SK-N-SH (cell line): ENCODE results near the gene MEIS2. TPM values are rescaled to one million over a fixed set of nuclear protein-coding genes. Genes with fewer than 3 reads are reported as not detected.

Experiments
- CTCF ChIA-PET: fragments of 300-600, 350-600 bp; formaldehyde crosslinking; extraction: SDS; loops from one replicate; lab custom pipeline; 2021; lab: Yijun Ruan, JAX
- POLR2A ChIA-PET: fragments of 350-600 bp; sonication (Branson Sonifier 250); formaldehyde crosslinking; extraction: SDS; loops from one replicate; lab custom pipeline; 2020; ENCODE audit warnings: antibody characterized with exemption, inconsistent platforms; lab: Yijun Ruan, JAX
- DNase-seq: peaks from one replicate; pipeline ENCODE4 v3.0.0; 2012
- H2AFZ ChIP-seq: fragments of 200-600 bp; sonication (generic); 2 replicates; pipeline ENCODE4 v1.8.1; 2016; ENCODE audit warnings: antibody characterized with exemption, mild to moderate bottlenecking, low read depth
- H3F3A ChIP-seq: fragments of 200-600 bp; sonication (generic); replicated peaks from 2 replicates; pipeline ENCODE3; 2016; ENCODE audit warnings: antibody characterized with exemption, mild to moderate bottlenecking; ENCODE audit not compliant: insufficient read depth
- H3K27ac ChIP-seq, 2 experiments: fragments of 200-500 bp in 1 of 2; fragments of 200-600 bp in 1 of 2; sonication (Bioruptor generic) in 1 of 2; sonication (generic), shearing (Covaris generic) in 1 of 2; 2 replicates each; pipeline versions ENCODE4 v1.5.1 to v1.6.1; 2014 to 2016; ENCODE audit warnings: low read depth in 2 of 2, inconsistent platforms in 1 of 2, low read length in 1 of 2, mild to moderate bottlenecking in 1 of 2, mixed read lengths in 1 of 2
- H3K27me3 ChIP-seq: fragments of 200-600 bp; sonication (generic), shearing (Covaris generic); 2 replicates; pipeline ENCODE4 v1.6.1; 2016; ENCODE audit warnings: mixed run types; ENCODE audit not compliant: insufficient read depth
- H3K36me3 ChIP-seq, 2 experiments: fragments of 200-500 bp in 1 of 2; fragments of 200-600 bp in 1 of 2; sonication (Bioruptor generic) in 1 of 2; sonication (generic) in 1 of 2; replicated peaks in 1 of 2; 2 replicates each; pipeline versions ENCODE3 to v1.5.1; 2014 to 2016; ENCODE audit warnings: low read length in 1 of 2, mild to moderate bottlenecking in 1 of 2; ENCODE audit not compliant: insufficient read depth in 2 of 2, control insufficient read depth in 1 of 2
- H3K4me1 ChIP-seq, 2 experiments: fragments of 200-500 bp in 1 of 2; fragments of 200-600 bp in 1 of 2; sonication (Bioruptor generic) in 1 of 2; sonication (generic), shearing (Covaris generic) in 1 of 2; 2 replicates each; pipeline versions ENCODE4 v1.5.1 to v1.6.1; 2014 to 2016; ENCODE audit warnings: low read depth in 1 of 2, low read length in 1 of 2, mixed run types in 1 of 2; ENCODE audit not compliant: insufficient read depth in 2 of 2, control insufficient read depth in 1 of 2
- H3K4me2 ChIP-seq: fragments of 200-600 bp; sonication (generic), shearing (Covaris generic); 2 replicates; pipeline ENCODE4 v1.6.1; 2017; ENCODE audit warnings: mixed run types
- H3K4me3 ChIP-seq, 2 experiments: fragments of 200-500 bp in 1 of 2; fragments of 200-600 bp in 1 of 2; sonication (Bioruptor generic) in 1 of 2; sonication (generic), shearing (Covaris generic) in 1 of 2; 2 replicates each; pipeline versions ENCODE4 v1.5.1 to v1.8.1; 2014 to 2016; ENCODE audit warnings: low read depth in 2 of 2, inconsistent platforms in 1 of 2, low read length in 1 of 2, mild to moderate bottlenecking in 1 of 2, mixed read lengths in 1 of 2, moderate library complexity in 1 of 2
- H3K79me2 ChIP-seq: fragments of 200-600 bp; sonication (generic); 2 replicates; pipeline ENCODE4 v1.8.1; 2017; ENCODE audit warnings: mild to moderate bottlenecking; ENCODE audit not compliant: insufficient read depth
- H3K9ac ChIP-seq: fragments of 200-600 bp; sonication (generic); 2 replicates; pipeline ENCODE4 v1.6.1; 2017; ENCODE audit warnings: mixed run types
- H3K9me2 ChIP-seq: fragments of 200-600 bp; sonication (generic); 2 replicates; pipeline ENCODE4 v1.6.1; 2017; ENCODE audit warnings: mixed run types
- H3K9me3 ChIP-seq: fragments of 200-600 bp; sonication (generic); 2 replicates; pipeline ENCODE4 v1.6.1; 2017; ENCODE audit warnings: mixed run types, mild to moderate bottlenecking, moderate library complexity
- H4K20me1 ChIP-seq: fragments of 200-600 bp; sonication (generic); 2 replicates; pipeline ENCODE4 v1.6.1; 2017; ENCODE audit warnings: mild to moderate bottlenecking, mixed run types; ENCODE audit not compliant: insufficient read depth
- CHD2 ChIP-seq: fragments of 150-350 bp; IDR thresholded peaks from 2 replicates; pipeline ENCODE4 v1.6.1; 2018; ENCODE audit warnings: low read length; ENCODE audit not compliant: partially characterized antibody
- EZH2phosphoT487 ChIP-seq: fragments of 200-600 bp; sonication (generic); IDR thresholded peaks from 2 replicates; pipeline ENCODE4 v1.6.1; 2017; ENCODE audit warnings: low read depth, mixed run types, mild to moderate bottlenecking, antibody characterized with exemption, moderate library complexity, borderline replicate concordance
- FOSL2 ChIP-seq: IDR thresholded peaks from 2 replicates; pipeline ENCODE4 v1.4.0; 2012; ENCODE audit warnings: low read depth, mild to moderate bottlenecking, moderate library complexity, borderline replicate concordance
- RAD21 ChIP-seq: IDR thresholded peaks from 2 replicates; pipeline ENCODE4 v1.6.1; 2012; ENCODE audit warnings: mild to moderate bottlenecking, low read length
- RCOR1 ChIP-seq: fragments of 150-350 bp; IDR thresholded peaks from 2 replicates; pipeline ENCODE4 v1.6.1; 2017; ENCODE audit warnings: antibody characterized with exemption, low read length
- SIN3A ChIP-seq: IDR thresholded peaks from 2 replicates; pipeline ENCODE4 v1.6.1; 2012; ENCODE audit warnings: low read depth, mild to moderate bottlenecking, low read length, moderate library complexity, borderline replicate concordance
- WGBS: methylation state at CpG from one replicate; pipeline ENCODE4 v1.1.6; 2017; ENCODE audit warnings: low lambda C conversion rate; 5-methylcytosine and 5-hydroxymethylcytosine counted together
- polyA plus RNA-seq, 3 experiments: library from polyadenylated mRNA; depleted of rRNA; stranded (reverse); fragments of >200 nt; gene quantifications; 2 replicates each; pipeline ENCODE4 v1.2.3, GENCODE V29; 2012
- TF ChIP-seq, protein P1 (sequence below): fragments of 150-350 bp; IDR thresholded peaks from 2 replicates; pipeline ENCODE4 v1.6.1; 2016; ENCODE audit warnings: mild to moderate bottlenecking, low read depth, low read length
- TF ChIP-seq, protein P2 (sequence below): IDR thresholded peaks from 2 replicates; pipeline ENCODE4 v1.4.0; 2012; ENCODE audit warnings: low read depth
- TF ChIP-seq, protein P3 (sequence below): IDR thresholded peaks from 2 replicates; pipeline ENCODE4 v1.6.1; 2012; ENCODE audit warnings: mild to moderate bottlenecking, low read depth, low read length, moderate library complexity
- TF ChIP-seq, protein P4 (sequence below): IDR thresholded peaks from 2 replicates; pipeline ENCODE4 v1.4.0; 2012; ENCODE audit warnings: low read depth, borderline replicate concordance
- TF ChIP-seq, protein P5 (sequence below): IDR thresholded peaks from 2 replicates; pipeline ENCODE4 v1.4.0; 2012; ENCODE audit warnings: low read depth, borderline replicate concordance
- TF ChIP-seq, protein P6 (sequence below): fragments of 200-600 bp; sonication (generic); IDR thresholded peaks from 2 replicates; pipeline ENCODE4 v1.6.1; 2017; ENCODE audit warnings: antibody characterized with exemption, mild to moderate bottlenecking, moderate library complexity

MEIS2 gene
- polyA plus RNA-seq, 1 of the 3 experiments (the other 2 are of a cell fraction) = 146 TPM

DNA sequence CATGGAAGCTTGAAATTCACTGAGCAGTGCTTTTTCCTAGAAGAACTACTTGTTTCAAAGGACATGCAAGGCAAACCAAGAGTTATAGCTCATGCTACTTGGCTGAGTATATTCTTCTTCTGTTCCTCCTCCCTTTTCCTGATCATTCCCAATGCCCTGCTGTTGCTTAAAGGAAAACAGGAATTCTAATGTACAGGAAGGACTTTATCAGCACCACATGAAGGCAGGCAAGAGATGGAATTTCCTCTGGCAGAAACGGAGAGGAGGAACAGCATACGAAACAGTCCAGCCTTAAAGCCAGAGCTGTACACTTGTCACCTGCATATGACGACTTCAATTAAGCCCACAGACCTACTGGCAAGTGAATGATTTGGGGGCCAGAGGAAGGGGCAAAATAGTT lies 15.7 kb downstream of the MEIS2 start:
- Histone ChIP-seq H3K27me3 (no peaks in the 10 kb centered on the region), H2AFZ (no peak overlapping the region), H3F3A (peaks cover 13% of the 10 kb centered on the region), H3K36me3 (peaks cover 88 to 100% of the 10 kb centered on the region in 2 experiments), H3K9me2 (no peaks in the 10 kb centered on the region), H3K4me1 (peaks cover 25 to 76% of the 10 kb centered on the region in 2 experiments; a peak in 3 of 4 replicates), H3K4me2 (no peak overlapping the region), H3K79me2 (peaks cover 100% of the 10 kb centered on the region), H3K4me3 (no peak overlapping the region; a peak in 1 of 4 replicates), H3K9ac (no peak overlapping the region), H3K27ac (peak overlapping the region; percentile 55 to 61; a peak in 3 of 4 replicates), H3K9me3 (no peaks in the 10 kb centered on the region), H4K20me1 (peaks cover 37% of the 10 kb centered on the region; the same call in 1 of the 2 replicates)
- WGBS = 25% methylated on average over 3 of the region's 3 CpGs
- no peak for DNase-seq
- TF ChIP-seq, protein P1, sequence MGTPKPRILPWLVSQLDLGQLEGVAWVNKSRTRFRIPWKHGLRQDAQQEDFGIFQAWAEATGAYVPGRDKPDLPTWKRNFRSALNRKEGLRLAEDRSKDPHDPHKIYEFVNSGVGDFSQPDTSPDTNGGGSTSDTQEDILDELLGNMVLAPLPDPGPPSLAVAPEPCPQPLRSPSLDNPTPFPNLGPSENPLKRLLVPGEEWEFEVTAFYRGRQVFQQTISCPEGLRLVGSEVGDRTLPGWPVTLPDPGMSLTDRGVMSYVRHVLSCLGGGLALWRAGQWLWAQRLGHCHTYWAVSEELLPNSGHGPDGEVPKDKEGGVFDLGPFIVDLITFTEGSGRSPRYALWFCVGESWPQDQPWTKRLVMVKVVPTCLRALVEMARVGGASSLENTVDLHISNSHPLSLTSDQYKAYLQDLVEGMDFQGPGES = no peak
- TF ChIP-seq, protein P2, sequence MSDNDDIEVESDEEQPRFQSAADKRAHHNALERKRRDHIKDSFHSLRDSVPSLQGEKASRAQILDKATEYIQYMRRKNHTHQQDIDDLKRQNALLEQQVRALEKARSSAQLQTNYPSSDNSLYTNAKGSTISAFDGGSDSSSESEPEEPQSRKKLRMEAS = no peak
- TF ChIP-seq FOSL2 (no peak), RCOR1 (no peak), EZH2phosphoT487 (no peak), CHD2 (no peak), RAD21 (no peak), SIN3A (no peak)
- TF ChIP-seq, protein P3, sequence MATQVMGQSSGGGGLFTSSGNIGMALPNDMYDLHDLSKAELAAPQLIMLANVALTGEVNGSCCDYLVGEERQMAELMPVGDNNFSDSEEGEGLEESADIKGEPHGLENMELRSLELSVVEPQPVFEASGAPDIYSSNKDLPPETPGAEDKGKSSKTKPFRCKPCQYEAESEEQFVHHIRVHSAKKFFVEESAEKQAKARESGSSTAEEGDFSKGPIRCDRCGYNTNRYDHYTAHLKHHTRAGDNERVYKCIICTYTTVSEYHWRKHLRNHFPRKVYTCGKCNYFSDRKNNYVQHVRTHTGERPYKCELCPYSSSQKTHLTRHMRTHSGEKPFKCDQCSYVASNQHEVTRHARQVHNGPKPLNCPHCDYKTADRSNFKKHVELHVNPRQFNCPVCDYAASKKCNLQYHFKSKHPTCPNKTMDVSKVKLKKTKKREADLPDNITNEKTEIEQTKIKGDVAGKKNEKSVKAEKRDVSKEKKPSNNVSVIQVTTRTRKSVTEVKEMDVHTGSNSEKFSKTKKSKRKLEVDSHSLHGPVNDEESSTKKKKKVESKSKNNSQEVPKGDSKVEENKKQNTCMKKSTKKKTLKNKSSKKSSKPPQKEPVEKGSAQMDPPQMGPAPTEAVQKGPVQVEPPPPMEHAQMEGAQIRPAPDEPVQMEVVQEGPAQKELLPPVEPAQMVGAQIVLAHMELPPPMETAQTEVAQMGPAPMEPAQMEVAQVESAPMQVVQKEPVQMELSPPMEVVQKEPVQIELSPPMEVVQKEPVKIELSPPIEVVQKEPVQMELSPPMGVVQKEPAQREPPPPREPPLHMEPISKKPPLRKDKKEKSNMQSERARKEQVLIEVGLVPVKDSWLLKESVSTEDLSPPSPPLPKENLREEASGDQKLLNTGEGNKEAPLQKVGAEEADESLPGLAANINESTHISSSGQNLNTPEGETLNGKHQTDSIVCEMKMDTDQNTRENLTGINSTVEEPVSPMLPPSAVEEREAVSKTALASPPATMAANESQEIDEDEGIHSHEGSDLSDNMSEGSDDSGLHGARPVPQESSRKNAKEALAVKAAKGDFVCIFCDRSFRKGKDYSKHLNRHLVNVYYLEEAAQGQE = no peak
- TF ChIP-seq, protein P4, sequence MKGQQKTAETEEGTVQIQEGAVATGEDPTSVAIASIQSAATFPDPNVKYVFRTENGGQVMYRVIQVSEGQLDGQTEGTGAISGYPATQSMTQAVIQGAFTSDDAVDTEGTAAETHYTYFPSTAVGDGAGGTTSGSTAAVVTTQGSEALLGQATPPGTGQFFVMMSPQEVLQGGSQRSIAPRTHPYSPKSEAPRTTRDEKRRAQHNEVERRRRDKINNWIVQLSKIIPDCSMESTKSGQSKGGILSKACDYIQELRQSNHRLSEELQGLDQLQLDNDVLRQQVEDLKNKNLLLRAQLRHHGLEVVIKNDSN = no peak
- TF ChIP-seq, protein P5, sequence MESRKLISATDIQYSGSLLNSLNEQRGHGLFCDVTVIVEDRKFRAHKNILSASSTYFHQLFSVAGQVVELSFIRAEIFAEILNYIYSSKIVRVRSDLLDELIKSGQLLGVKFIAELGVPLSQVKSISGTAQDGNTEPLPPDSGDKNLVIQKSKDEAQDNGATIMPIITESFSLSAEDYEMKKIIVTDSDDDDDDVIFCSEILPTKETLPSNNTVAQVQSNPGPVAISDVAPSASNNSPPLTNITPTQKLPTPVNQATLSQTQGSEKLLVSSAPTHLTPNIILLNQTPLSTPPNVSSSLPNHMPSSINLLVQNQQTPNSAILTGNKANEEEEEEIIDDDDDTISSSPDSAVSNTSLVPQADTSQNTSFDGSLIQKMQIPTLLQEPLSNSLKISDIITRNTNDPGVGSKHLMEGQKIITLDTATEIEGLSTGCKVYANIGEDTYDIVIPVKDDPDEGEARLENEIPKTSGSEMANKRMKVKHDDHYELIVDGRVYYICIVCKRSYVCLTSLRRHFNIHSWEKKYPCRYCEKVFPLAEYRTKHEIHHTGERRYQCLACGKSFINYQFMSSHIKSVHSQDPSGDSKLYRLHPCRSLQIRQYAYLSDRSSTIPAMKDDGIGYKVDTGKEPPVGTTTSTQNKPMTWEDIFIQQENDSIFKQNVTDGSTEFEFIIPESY = no peak
- TF ChIP-seq, protein P6, sequence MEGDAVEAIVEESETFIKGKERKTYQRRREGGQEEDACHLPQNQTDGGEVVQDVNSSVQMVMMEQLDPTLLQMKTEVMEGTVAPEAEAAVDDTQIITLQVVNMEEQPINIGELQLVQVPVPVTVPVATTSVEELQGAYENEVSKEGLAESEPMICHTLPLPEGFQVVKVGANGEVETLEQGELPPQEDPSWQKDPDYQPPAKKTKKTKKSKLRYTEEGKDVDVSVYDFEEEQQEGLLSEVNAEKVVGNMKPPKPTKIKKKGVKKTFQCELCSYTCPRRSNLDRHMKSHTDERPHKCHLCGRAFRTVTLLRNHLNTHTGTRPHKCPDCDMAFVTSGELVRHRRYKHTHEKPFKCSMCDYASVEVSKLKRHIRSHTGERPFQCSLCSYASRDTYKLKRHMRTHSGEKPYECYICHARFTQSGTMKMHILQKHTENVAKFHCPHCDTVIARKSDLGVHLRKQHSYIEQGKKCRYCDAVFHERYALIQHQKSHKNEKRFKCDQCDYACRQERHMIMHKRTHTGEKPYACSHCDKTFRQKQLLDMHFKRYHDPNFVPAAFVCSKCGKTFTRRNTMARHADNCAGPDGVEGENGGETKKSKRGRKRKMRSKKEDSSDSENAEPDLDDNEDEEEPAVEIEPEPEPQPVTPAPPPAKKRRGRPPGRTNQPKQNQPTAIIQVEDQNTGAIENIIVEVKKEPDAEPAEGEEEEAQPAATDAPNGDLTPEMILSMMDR = no peak
- ChIA-PET CTCF (interaction anchor here (1.2 kb wide), 1 partner anchor 796 kb away, joined by 5 read pairs; no protein-coding TSS in a partner anchor), POLR2A (interaction anchor here (0.9 to 2.9 kb wide), 3 partner anchors 10 to 17 kb away, joined by 3 to 16 read pairs (median 4); no protein-coding TSS in a partner anchor)
